Measurements from ENCODE around the gene ASB1.

DNA sequence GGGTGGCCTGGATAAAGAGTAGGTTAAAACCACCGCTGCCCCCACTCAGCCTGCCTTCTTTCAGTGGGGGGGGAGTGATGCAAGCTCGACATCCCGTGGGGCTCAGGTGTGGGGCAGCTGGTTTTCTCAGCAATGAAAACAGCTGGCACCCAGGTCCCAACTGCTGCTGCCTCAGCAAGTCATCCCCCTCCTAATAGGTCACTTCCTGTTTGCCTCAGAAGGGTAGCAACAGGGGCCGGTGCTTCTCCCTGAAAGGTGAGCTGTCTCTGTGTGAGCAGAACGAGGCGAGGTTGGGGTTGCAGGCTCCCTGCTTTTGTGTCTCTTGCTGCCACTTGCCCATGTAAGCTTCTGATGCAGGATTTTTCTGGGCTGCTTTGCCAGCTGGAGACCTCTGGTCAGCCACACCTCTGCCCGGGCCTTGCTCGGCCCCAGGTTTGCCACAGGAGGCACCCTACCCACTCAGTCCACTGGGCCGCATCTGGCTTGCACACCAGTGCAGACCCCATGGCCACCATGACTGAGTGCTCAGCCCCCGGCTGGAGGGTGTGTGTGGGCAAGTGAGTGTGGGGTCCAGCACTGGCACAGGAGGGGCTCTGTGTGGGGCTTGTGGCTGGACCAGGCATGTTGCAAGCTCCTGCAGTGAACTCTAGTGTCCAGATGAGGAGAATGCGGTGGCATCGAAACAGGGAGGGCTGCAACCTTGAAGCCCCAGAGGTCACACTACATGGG, 11.5 kb upstream of the ASB1 start:
- TF ChIP-seq, protein P1, sequence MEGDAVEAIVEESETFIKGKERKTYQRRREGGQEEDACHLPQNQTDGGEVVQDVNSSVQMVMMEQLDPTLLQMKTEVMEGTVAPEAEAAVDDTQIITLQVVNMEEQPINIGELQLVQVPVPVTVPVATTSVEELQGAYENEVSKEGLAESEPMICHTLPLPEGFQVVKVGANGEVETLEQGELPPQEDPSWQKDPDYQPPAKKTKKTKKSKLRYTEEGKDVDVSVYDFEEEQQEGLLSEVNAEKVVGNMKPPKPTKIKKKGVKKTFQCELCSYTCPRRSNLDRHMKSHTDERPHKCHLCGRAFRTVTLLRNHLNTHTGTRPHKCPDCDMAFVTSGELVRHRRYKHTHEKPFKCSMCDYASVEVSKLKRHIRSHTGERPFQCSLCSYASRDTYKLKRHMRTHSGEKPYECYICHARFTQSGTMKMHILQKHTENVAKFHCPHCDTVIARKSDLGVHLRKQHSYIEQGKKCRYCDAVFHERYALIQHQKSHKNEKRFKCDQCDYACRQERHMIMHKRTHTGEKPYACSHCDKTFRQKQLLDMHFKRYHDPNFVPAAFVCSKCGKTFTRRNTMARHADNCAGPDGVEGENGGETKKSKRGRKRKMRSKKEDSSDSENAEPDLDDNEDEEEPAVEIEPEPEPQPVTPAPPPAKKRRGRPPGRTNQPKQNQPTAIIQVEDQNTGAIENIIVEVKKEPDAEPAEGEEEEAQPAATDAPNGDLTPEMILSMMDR (IDR thresholded peaks at IDR 0.05): no peak
- TF ChIP-seq POLR2A (IDR thresholded peaks at IDR 0.05) (no peak), POLR2AphosphoS5 (IDR thresholded peaks at IDR 0.05) (no peak)
